CD4-positive, alpha-beta T cell treated with Interleukin-15 for 1 hour (primary cell): Measurements from ENCODE around the gene OR5AU1.
"Not testable (repeated sequence)": the region's sequence is repeated elsewhere in the genome, so short reads cannot be mapped to it uniquely, and the experiment has no call there.

ENCODE experiments used
- DNase-seq: peaks from one replicate; pipeline ENCODE4 v3.0.0-alpha.2; 2020

OR5AU1 gene

GRCh38 chr14:21169573-21169972, 13.7 kb upstream of the OR5AU1 start:
- no peak for DNase-seq

- no peak for DNase-seq
Observed at GRCh38 chr14:21168055-21168454, 12.2 kb upstream of the OR5AU1 start.

- not testable (repeated sequence) for DNase-seq
Observed at GRCh38 chr14:21165670-21166069, 9.8 kb upstream of the OR5AU1 start.

GRCh38 chr14:21165002-21165605, 9.2 kb upstream of the OR5AU1 start:
- not testable (repeated sequence) for DNase-seq

GRCh38 chr14:21163871-21164291, 8.0 kb upstream of the OR5AU1 start:
- no peak for DNase-seq

- DNase-seq = no peak
Observed at GRCh38 chr14:21162081-21162480, 6.2 kb upstream of the OR5AU1 start.

GRCh38 chr14:21160061-21160610, 4.3 kb upstream of the OR5AU1 start:
- DNase-seq = no peak

- not testable (repeated sequence) for DNase-seq
Observed at GRCh38 chr14:21158175-21158574, 2.3 kb upstream of the OR5AU1 start.

GRCh38 chr14:21149641-21150367, 6.1 kb downstream of the OR5AU1 start:
- no peak for DNase-seq

GRCh38 chr14:21145437-21145836, 10.4 kb downstream of the OR5AU1 start:
- DNase-seq = no peak

GRCh38 chr14:21142357-21142756, 13.5 kb downstream of the OR5AU1 start:
- DNase-seq = no peak

- DNase-seq = no peak
Observed at GRCh38 chr14:21136024-21136423, 19.8 kb downstream of the OR5AU1 start.

- DNase-seq = no peak
Observed at GRCh38 chr14:21133901-21134300, 22.0 kb downstream of the OR5AU1 start.

GRCh38 chr14:21123429-21123828, 32.4 kb downstream of the OR5AU1 start:
- DNase-seq = no peak

GRCh38 chr14:21121122-21121521, 34.7 kb downstream of the OR5AU1 start:
- DNase-seq = no peak

- no peak for DNase-seq
Observed at GRCh38 chr14:21120686-21121085, 35.2 kb downstream of the OR5AU1 start.

GRCh38 chr14:21118933-21119332, 36.9 kb downstream of the OR5AU1 start:
- no peak for DNase-seq

- DNase-seq = no peak
Observed at GRCh38 chr14:21113369-21113768, 42.5 kb downstream of the OR5AU1 start.

GRCh38 chr14:21112255-21112654, 43.6 kb downstream of the OR5AU1 start:
- DNase-seq = no peak

- DNase-seq = no peak
Observed at GRCh38 chr14:21109377-21110138, 46.3 kb downstream of the OR5AU1 start.

GRCh38 chr14:21108791-21109190, 47.1 kb downstream of the OR5AU1 start:
- no peak for DNase-seq

- DNase-seq = no peak
Observed at GRCh38 chr14:21107283-21107800, 48.5 kb downstream of the OR5AU1 start.
